Heart right ventricle (tissue), 16 donors: ENCODE measurements around the gene TAGLN3. TPM values are rescaled to one million over a fixed set of nuclear protein-coding genes. Genes with fewer than 3 reads are reported as not detected.

Experiments used
- ATAC-seq, 8 donors: fragments of 200-7000 bp; cut with Tn5 transposase; one replicate each; pipeline ENCODE4 v1.9.1; 2020; ENCODE audit warnings: mild to moderate bottlenecking in 8 of 8, moderate library complexity in 8 of 8, moderate number of reproducible peaks in 1 of 8
- DNase-seq, 2 donors: peaks; one replicate each; pipeline ENCODE4 v3.0.0-alpha.2; 2020
- H3K27ac ChIP-seq, 10 donors: fragments of 200-600 bp; sonication (generic) in 2 of 10; one replicate each; pipeline versions ENCODE4 v1.5.0 to v1.8.0; 2020 to 2022; ENCODE audit warnings: mild to moderate bottlenecking in 3 of 10
- H3K27me3 ChIP-seq, 7 donors: fragments of 200-600 bp; one replicate each; pipeline ENCODE4 v1.8.0; 2021 to 2022; ENCODE audit warnings: mild to moderate bottlenecking in 2 of 7
- H3K36me3 ChIP-seq, 9 donors: fragments of 200-600 bp; sonication (generic) in 1 of 9; one replicate each; pipeline versions ENCODE4 v1.5.0 to v1.8.0; 2020 to 2022; ENCODE audit warnings: mild to moderate bottlenecking in 2 of 9
- H3K4me1 ChIP-seq, 9 donors: fragments of 200-600 bp; sonication (generic) in 1 of 9; one replicate each; pipeline versions ENCODE4 v1.5.0 to v1.8.0; 2020 to 2022; ENCODE audit warnings: mild to moderate bottlenecking in 4 of 9
- H3K4me3 ChIP-seq, 10 donors: fragments of 200-600 bp; sonication (generic) in 2 of 10; one replicate each; pipeline versions ENCODE4 v1.5.0 to v1.8.0; 2020 to 2022; ENCODE audit warnings: mild to moderate bottlenecking in 7 of 10, moderate library complexity in 2 of 10
- H3K9me3 ChIP-seq, 11 donors: fragments of 200-600 bp in 10 of 11; sonication (generic) in 2 of 11; one replicate each; pipeline versions ENCODE4 v1.5.0 to v1.8.0; 2013 to 2022; ENCODE audit warnings: mild to moderate bottlenecking in 2 of 11, control low read depth in 1 of 11, moderate library complexity in 1 of 11
- WGBS, 2 donors: extraction: QIAGEN DNeasy Blood & Tissue Kit; methylation state at CpG; one replicate each; pipeline ENCODE4 v1.1.7; 2013; ENCODE audit warnings: inconsistent platforms in 1 of 2; 5-methylcytosine and 5-hydroxymethylcytosine counted together
- intact Hi-C, 10 donors: fragments of 100-400 bp; cut with DNase I; formaldehyde crosslinking; loops; one replicate each; pipeline versions ENCODE4 v1.11.1 to v1.14.2; 2022
- polyA plus RNA-seq, 2 donors: library from polyadenylated mRNA; stranded (reverse); fragments of 200-250 nt; gene quantifications; one replicate each; pipeline ENCODE4 v1.2.3, GENCODE V29; 2013
- total RNA-seq, 10 donors: library from RNA; stranded (reverse); fragmentation: NEBNext Ultra II Directional in 3 of 10; extraction: Animal tissue kit (Norgen Biotek cat#: 25700) in 3 of 10; gene quantifications; one replicate each; pipeline versions ENCODE4 v1.2.1 to v1.2.4, GENCODE V29; 2021 to 2023
- TF ChIP-seq, protein P1 (sequence below), 9 donors: fragments of 200-600 bp; sonication (generic) in 2 of 9; IDR thresholded peaks; one replicate each; pipeline versions ENCODE4 v1.5.0 to v1.8.0; 2021 to 2022; ENCODE audit warnings: antibody characterized with exemption in 9 of 9, mild to moderate bottlenecking in 5 of 9, moderate library complexity in 1 of 9
- donor health status: Arrhythmogenic right ventricular cardiomyopathy.
- donor health status: ischemic (EF 13 %, LVEDD 7.1; RV severe dilation, severe dysfunction).
- donor health status: healthy with polysubstance abuse.
- donor health status: DM: no; HTN: yes; CAD: no.
- donor health status: DM: no; HTN: no; CAD: no.
- donor health status: ischemic (EF 25% LVEDD 6.9; RV normal size, moderate dysfunction).
- donor health status: ischemic (EF 25% LVEDD 5.7; RV mildly dilated, moderate dysfunction).
- donor health status: healthy.
- donor health status: DM: yes; HTN: yes; CAD: no.
- donor health status: Ischemic cardiomyopathy.
- donor health status: ischemic (EF 35%, LVEDD 5.7; RV mildly dilated, moderate dysfunction).
- donor health status: nonischemic (EF 11% LVEDD 7.7; RV severe dilation, severe dysfunction).
- donor health status: DM: yes; HTN: yes; CAD: no.
- donor health status: PGD.
- donor health status: ischemic (EF 29% LVEDD 5.4; RV normal size, mild dysfunction).
- donor health status: nonischemic (EF 23%, LVEDD 6.1; RV moderate dilation, normal function).

Gene TAGLN3
- total and polyA plus RNA-seq, 12 donors: 0.10 to 1.1 (median 0.58) TPM; not detected in 3

DNA sequence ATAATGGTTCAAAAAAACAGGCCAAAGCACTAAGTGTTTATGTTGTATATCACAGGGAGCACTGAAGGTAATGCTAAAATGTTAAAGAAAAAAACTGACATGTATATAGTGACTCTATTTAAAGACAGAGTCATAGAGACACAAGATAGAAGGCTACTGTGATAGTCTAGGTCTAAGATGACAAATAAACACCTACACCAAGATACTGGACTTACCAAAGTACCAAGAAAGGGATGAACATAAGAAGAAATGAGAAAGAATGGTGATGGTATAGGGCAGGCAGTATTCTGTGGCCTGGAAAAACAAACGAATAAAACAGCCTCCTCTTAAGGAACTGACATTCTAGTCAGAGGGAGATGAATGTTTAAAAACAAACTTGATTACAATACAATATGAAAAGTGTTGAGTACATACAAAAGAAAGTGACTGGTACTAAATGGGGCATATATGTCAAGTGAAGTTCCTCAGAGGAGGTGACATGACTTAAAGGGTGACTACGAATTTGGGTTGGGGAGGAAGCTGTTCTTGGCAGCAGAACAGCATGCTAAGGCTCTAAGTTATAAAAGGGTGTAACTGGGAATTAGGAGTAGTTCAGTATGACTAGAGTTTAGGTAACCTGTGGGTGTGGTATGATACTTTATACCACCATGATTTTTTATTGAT is 14.0 kb upstream of the TAGLN3 start:
- 43 to 46% methylated on average over 2 of the region's 2 CpGs for WGBS, 2 donors
- Histone ChIP-seq H3K4me1 (peaks cover 0 to 37% (median 31%) of the 10 kb centered on the region in 9 donors), H3K27me3 (no peaks in the 10 kb centered on the region), H3K36me3 (peaks cover 0 to 56% (median 9%) of the 10 kb centered on the region in 9 donors), H3K9me3 (no peaks in the 10 kb centered on the region), H3K4me3 (no peak overlapping the region), H3K27ac (no peak overlapping the region)
- TF ChIP-seq, protein P1, sequence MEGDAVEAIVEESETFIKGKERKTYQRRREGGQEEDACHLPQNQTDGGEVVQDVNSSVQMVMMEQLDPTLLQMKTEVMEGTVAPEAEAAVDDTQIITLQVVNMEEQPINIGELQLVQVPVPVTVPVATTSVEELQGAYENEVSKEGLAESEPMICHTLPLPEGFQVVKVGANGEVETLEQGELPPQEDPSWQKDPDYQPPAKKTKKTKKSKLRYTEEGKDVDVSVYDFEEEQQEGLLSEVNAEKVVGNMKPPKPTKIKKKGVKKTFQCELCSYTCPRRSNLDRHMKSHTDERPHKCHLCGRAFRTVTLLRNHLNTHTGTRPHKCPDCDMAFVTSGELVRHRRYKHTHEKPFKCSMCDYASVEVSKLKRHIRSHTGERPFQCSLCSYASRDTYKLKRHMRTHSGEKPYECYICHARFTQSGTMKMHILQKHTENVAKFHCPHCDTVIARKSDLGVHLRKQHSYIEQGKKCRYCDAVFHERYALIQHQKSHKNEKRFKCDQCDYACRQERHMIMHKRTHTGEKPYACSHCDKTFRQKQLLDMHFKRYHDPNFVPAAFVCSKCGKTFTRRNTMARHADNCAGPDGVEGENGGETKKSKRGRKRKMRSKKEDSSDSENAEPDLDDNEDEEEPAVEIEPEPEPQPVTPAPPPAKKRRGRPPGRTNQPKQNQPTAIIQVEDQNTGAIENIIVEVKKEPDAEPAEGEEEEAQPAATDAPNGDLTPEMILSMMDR (IDR thresholded peaks at IDR 0.05): no peak
- ATAC-seq (no peak), DNase-seq (no peak)
- intact Hi-C loops: loop anchor here in 3 of 10 donors (5.0 to 10.0 kb wide), 2 partner anchors 58 to 60 kb away; no protein-coding TSS in a partner anchor

DNA sequence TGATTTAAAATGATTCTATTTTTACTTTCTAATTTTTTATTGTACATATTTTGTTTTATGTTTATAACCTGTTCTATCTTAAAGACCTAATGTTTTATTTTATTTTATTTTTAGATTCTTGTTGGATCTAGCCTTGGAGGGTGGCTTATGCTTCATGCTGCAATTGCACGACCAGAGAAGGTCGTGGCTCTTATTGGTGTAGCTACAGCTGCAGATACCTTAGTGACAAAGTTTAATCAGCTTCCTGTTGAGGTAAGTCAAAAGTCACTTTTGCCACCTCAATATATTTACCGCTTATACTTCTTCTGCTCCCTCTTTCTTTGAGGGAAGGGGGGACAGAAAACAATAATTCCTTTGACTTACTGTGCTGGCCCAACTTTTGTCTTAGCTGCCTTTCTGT is 11.9 kb upstream of the TAGLN3 start:
- H3K4me1 ChIP-seq: peaks cover 0 to 20% (median 10%) of the 10 kb centered on the region in 9 donors
- H3K36me3 ChIP-seq: peaks cover 0 to 77% (median 9%) of the 10 kb centered on the region in 9 donors
- no peak for DNase-seq
- H3K9me3 ChIP-seq: no peaks in the 10 kb centered on the region
- H3K4me3 ChIP-seq: no peak overlapping the region
- no peaks in the 10 kb centered on the region for H3K27me3 ChIP-seq
- H3K27ac ChIP-seq: no peak overlapping the region
- WGBS, 2 donors: 88% methylated on average over 3 of the region's 3 CpGs
- ATAC-seq: no peak
- intact Hi-C loops: loop anchor here in 3 of 10 donors (5.0 to 10.0 kb wide), 2 partner anchors 56 to 58 kb away; no protein-coding TSS in a partner anchor
- TF ChIP-seq, protein P1 (IDR thresholded peaks at IDR 0.05): no peak

DNA sequence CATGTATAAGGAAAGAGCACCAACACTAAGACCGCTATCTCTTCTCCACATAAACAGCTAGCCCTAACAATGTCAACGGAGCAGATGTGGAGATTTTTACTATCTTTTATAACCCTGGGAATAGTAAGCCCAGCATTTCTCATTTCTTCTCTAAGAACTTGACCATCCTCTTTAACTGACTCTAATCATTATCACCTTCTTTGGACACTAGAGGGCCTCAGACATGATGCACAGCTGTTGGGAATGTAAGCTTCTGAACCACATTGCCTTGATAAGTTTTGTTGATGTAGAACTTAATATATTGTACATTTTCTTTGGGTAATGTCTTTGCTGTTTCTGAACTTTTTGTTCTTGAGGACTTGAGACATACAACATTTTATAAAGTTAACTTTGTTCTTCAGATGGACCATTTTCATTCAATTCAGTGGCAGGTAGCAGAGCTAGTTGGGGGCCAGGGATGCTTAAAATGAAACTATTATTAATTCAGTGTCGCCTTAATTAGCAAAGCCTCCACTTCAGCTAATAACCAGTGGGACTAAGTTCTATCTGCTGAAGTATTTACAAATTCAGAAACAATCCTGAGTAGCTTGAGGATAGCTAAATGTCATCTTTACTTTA is 9.6 kb upstream of the TAGLN3 start:
- H3K9me3 ChIP-seq: no peaks in the 10 kb centered on the region
- 54 to 63% methylated on average over 3 of the region's 3 CpGs for WGBS, 2 donors
- H3K27ac ChIP-seq: peak overlapping the region in 1 of 10 donors; percentile 9
- no peaks in the 10 kb centered on the region for H3K27me3 ChIP-seq
- H3K4me3 ChIP-seq: no peak overlapping the region
- ATAC-seq: peak in 7 of 8 donors; percentile 58 to 83 (median 75)
- peaks cover 0 to 13% (median 0%) of the 10 kb centered on the region in 9 donors for H3K4me1 ChIP-seq
- peaks cover 0 to 87% (median 9%) of the 10 kb centered on the region in 9 donors for H3K36me3 ChIP-seq
- intact Hi-C loops: loop anchor here in 5 of 10 donors (1.0 to 10.0 kb wide), 5 partner anchors 24 to 56 kb away; no protein-coding TSS in a partner anchor
- TF ChIP-seq, protein P1 (IDR thresholded peaks at IDR 0.05): peak; percentile 43 to 84 (median 71)
- DNase-seq: no peak

DNA sequence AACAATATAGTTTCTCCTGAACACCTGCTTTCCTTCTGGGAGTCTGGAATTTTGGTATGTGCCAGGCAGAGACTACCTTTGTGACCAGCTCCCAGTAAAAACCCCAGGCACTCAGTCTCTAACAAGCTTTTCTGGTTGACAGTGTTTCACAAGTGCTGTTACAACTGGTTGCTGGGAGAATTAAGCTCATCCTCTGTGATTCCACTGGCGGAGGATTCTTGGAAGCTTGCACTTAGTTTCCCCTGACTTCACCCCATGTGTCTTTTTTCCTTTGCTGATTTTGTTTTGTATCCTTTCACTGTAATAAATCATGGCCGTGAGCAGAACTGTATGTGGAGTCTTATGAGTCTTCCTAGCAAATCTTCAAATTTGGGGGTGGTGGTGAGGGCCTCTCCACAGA is 5.7 kb upstream of the TAGLN3 start:
- peaks cover 0 to 2% (median 0%) of the 10 kb centered on the region in 7 donors for H3K27me3 ChIP-seq
- 72 to 98% methylated on average over 2 of the region's 2 CpGs for WGBS, 2 donors
- intact Hi-C loops: loop anchor here in 1 of 10 donors (10.0 kb wide), 1 partner anchor 52 kb away; no protein-coding TSS in a partner anchor
- DNase-seq: no peak
- TF ChIP-seq, protein P1 (IDR thresholded peaks at IDR 0.05): no peak
- H3K27ac ChIP-seq: no peak overlapping the region
- peaks cover 0 to 58% (median 4%) of the 10 kb centered on the region in 9 donors for H3K36me3 ChIP-seq
- no peak overlapping the region for H3K4me3 ChIP-seq
- H3K4me1 ChIP-seq: peaks cover 0 to 7% (median 0%) of the 10 kb centered on the region in 9 donors
- H3K9me3 ChIP-seq: no peaks in the 10 kb centered on the region
- ATAC-seq: no peak
